HepG2 (cell line): ENCODE results near the gene ANKRD40. TPM values are rescaled to one million over a fixed set of nuclear protein-coding genes. Genes with fewer than 3 reads are reported as not detected.
A peak's percentile ranks its signal among the peaks of the same experiment; 100 is the strongest.

Experiments used
- AGO1 ChIP-seq: fragments of 200-400 bp; formaldehyde crosslinking; IDR thresholded peaks from 2 replicates; pipeline ENCODE4 v1.6.1; 2017; ENCODE audit warnings: mild to moderate bottlenecking, low read depth, low read length, moderate library complexity; ENCODE audit not compliant: poor library complexity, severe bottlenecking
- ARHGAP35 ChIP-seq: sonication (generic); formaldehyde crosslinking; IDR thresholded peaks from 2 replicates; pipeline ENCODE4 v1.9.0; 2022; ENCODE audit warnings: mild to moderate bottlenecking, inconsistent platforms, moderate library complexity, missing genetic modification reagents, borderline replicate concordance
- ETV6 ChIP-seq: sonication (generic); formaldehyde crosslinking; conservative IDR thresholded peaks from 2 replicates; pipeline ENCODE4 v1.4.0; 2020; ENCODE audit warnings: missing genetic modification reagents
- FOXA1 ChIP-seq, 2 experiments: fragments of 450-650 bp in 1 of 2; sonication (generic) in 1 of 2; formaldehyde crosslinking in 1 of 2; IDR thresholded peaks; 2 replicates each; pipeline versions ENCODE4 v1.4.0 to v1.6.1; 2016 to 2020; ENCODE audit warnings: missing genetic modification reagents in 1 of 2
- FOXJ3 ChIP-seq: sonication (generic); formaldehyde crosslinking; IDR thresholded peaks from 2 replicates; pipeline ENCODE4 v1.4.0; 2020; ENCODE audit warnings: missing genetic modification reagents, mild to moderate bottlenecking, borderline replicate concordance
- MED1 ChIP-seq: sonication (generic); formaldehyde crosslinking; IDR thresholded peaks from 2 replicates; pipeline ENCODE4 v1.4.0; 2020; ENCODE audit warnings: missing genetic modification reagents
- MXI1 ChIP-seq: IDR thresholded peaks from 3 replicates; pipeline ENCODE4 v1.6.1; 2012; ENCODE audit warnings: low read depth, low read length, inconsistent platforms, borderline replicate concordance
- NCOA1 ChIP-seq: sonication (generic); formaldehyde crosslinking; IDR thresholded peaks from 2 replicates; pipeline ENCODE4 v1.9.0; 2021; ENCODE audit warnings: missing genetic modification reagents
- ZC3H4 ChIP-seq: sonication (generic); formaldehyde crosslinking; IDR thresholded peaks from 2 replicates; pipeline ENCODE4 v1.4.0; 2020; ENCODE audit warnings: missing genetic modification reagents, borderline replicate concordance
- ZNF205 ChIP-seq: IDR thresholded peaks from 2 replicates; pipeline ENCODE4 v1.6.1; 2018; ENCODE audit warnings: missing biosample characterization, missing genetic modification reagents
- ZNF296 ChIP-seq: sonication (generic); formaldehyde crosslinking; conservative IDR thresholded peaks from 2 replicates; pipeline ENCODE4 v1.5.0; 2020; ENCODE audit warnings: mild to moderate bottlenecking, missing genetic modification reagents
- ZNF350 ChIP-seq: sonication (generic); formaldehyde crosslinking; IDR thresholded peaks from 2 replicates; pipeline ENCODE4 v1.4.0; 2020; ENCODE audit warnings: mild to moderate bottlenecking, low read depth, missing genetic modification reagents, borderline replicate concordance
- ZNF781 ChIP-seq: sonication (generic); formaldehyde crosslinking; IDR thresholded peaks from 2 replicates; pipeline ENCODE4 v1.5.1; 2020; ENCODE audit warnings: borderline replicate concordance, mild to moderate bottlenecking, missing genetic modification reagents; ENCODE audit errors: not compliant biosample characterization
- ZNF879 ChIP-seq: sonication (generic); formaldehyde crosslinking; IDR thresholded peaks from 2 replicates; pipeline ENCODE4 v1.8.1; 2023; ENCODE audit warnings: missing genetic modification reagents
- polyA plus RNA-seq, 8 experiments: library from polyadenylated mRNA; depleted of rRNA in 3 of 8; stranded (reverse) in 7 of 8; unstranded in 1 of 8; fragments of >200 nt; fragmentation: Illumina TruSeq in 4 of 8; extraction: Trizol in 4 of 8; gene quantifications; 2 replicates each; pipeline versions ENCODE4 v1.2.1 to v1.2.3, GENCODE V29; 2011 to 2016; ENCODE audit warnings: low read depth in 4 of 8, missing spikeins in 1 of 8, mixed read lengths in 1 of 8; ENCODE audit not compliant: insufficient read depth in 1 of 8
- total RNA-seq, 5 experiments: library from RNA; depleted of rRNA; stranded (reverse); fragments of >200 nt; fragmentation: Illumina TruSeq; extraction: Trizol; gene quantifications; 2 replicates each; pipeline ENCODE4 v1.2.3, GENCODE V29; 2016; ENCODE audit warnings: low read depth in 1 of 5
- TF ChIP-seq, protein P1 (sequence below): sonication (generic); formaldehyde crosslinking; IDR thresholded peaks from 2 replicates; pipeline ENCODE4 v1.4.0; 2020; ENCODE audit warnings: missing genetic modification reagents
- TF ChIP-seq, protein P2 (sequence below): sonication (generic); formaldehyde crosslinking; IDR thresholded peaks from 2 replicates; pipeline ENCODE4 v1.4.0; 2020; ENCODE audit warnings: missing genetic modification reagents, mild to moderate bottlenecking, borderline replicate concordance
- TF ChIP-seq, protein P3 (sequence below): sonication (generic); formaldehyde crosslinking; IDR thresholded peaks from 2 replicates; pipeline ENCODE4 v1.4.0; 2020; ENCODE audit warnings: missing genetic modification reagents

ANKRD40 gene
- total and polyA plus RNA-seq, 2 of the 13 experiments (the other 11 are each of a cell fraction or from before 2014, with no cell fraction given), result 35.0 to 46.4 TPM

DNA sequence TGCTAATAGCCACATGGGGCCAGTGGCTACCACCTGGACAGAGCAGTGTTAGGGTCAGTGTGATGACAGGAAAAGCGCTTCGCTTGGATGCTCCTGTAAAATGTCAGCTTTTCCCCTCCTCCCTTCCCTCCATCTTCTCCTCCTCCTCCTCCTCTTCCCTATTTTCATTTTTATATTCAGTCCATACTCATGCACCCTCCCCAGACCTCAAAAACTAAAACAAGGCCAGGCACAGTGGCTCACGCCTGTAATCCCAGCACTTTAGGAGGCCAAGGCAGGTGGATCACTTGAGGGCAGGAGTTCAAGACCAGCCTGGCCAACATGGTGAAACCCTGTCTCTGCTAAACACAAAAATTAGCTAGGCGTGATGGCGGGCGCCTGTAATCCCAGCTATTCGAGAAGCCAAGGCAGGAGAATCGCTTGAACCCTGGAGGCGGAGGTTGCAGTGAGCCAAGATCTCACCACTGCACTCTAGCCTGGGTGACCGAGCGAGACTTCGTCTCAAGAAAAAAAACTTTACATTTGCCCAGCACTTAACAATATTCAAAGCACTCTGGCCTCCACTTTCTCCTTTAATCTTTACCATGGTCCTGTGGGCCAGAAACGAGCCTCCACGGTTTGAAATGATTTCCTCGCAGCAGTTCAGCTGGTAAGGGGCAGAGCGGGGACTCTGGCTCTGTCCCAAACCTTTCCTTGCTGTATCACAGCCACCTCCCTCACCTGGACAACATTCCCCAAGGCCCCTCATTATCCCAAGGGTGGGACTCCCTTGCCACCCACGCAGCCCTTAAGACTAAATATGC lies 21.8 kb downstream of the ANKRD40 start (continued):
- TF ChIP-seq, protein P1, sequence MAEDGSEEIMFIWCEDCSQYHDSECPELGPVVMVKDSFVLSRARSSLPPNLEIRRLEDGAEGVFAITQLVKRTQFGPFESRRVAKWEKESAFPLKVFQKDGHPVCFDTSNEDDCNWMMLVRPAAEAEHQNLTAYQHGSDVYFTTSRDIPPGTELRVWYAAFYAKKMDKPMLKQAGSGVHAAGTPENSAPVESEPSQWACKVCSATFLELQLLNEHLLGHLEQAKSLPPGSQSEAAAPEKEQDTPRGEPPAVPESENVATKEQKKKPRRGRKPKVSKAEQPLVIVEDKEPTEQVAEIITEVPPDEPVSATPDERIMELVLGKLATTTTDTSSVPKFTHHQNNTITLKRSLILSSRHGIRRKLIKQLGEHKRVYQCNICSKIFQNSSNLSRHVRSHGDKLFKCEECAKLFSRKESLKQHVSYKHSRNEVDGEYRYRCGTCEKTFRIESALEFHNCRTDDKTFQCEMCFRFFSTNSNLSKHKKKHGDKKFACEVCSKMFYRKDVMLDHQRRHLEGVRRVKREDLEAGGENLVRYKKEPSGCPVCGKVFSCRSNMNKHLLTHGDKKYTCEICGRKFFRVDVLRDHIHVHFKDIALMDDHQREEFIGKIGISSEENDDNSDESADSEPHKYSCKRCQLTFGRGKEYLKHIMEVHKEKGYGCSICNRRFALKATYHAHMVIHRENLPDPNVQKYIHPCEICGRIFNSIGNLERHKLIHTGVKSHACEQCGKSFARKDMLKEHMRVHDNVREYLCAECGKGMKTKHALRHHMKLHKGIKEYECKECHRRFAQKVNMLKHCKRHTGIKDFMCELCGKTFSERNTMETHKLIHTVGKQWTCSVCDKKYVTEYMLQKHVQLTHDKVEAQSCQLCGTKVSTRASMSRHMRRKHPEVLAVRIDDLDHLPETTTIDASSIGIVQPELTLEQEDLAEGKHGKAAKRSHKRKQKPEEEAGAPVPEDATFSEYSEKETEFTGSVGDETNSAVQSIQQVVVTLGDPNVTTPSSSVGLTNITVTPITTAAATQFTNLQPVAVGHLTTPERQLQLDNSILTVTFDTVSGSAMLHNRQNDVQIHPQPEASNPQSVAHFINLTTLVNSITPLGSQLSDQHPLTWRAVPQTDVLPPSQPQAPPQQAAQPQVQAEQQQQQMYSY (CRISPR knock-in tag), result no peak
- TF ChIP-seq NCOA1 (CRISPR knock-in tag), result no peak
- TF ChIP-seq FOXJ3 (CRISPR knock-in tag), result no peak
- TF ChIP-seq ZNF781 (CRISPR knock-in tag), result no peak
- TF ChIP-seq ZNF350 (CRISPR knock-in tag), result no peak
- TF ChIP-seq, protein P2, sequence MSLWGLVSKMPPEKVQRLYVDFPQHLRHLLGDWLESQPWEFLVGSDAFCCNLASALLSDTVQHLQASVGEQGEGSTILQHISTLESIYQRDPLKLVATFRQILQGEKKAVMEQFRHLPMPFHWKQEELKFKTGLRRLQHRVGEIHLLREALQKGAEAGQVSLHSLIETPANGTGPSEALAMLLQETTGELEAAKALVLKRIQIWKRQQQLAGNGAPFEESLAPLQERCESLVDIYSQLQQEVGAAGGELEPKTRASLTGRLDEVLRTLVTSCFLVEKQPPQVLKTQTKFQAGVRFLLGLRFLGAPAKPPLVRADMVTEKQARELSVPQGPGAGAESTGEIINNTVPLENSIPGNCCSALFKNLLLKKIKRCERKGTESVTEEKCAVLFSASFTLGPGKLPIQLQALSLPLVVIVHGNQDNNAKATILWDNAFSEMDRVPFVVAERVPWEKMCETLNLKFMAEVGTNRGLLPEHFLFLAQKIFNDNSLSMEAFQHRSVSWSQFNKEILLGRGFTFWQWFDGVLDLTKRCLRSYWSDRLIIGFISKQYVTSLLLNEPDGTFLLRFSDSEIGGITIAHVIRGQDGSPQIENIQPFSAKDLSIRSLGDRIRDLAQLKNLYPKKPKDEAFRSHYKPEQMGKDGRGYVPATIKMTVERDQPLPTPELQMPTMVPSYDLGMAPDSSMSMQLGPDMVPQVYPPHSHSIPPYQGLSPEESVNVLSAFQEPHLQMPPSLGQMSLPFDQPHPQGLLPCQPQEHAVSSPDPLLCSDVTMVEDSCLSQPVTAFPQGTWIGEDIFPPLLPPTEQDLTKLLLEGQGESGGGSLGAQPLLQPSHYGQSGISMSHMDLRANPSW (CRISPR knock-in tag), result 0 out of 2 replicates have a peak, but pooled peaks have one; percentile 16
- no peak for TF ChIP-seq ZNF205 (CRISPR knock-in tag)
- no peak for TF ChIP-seq MXI1
- TF ChIP-seq ZC3H4, result peak; percentile 16
- no peak for TF ChIP-seq ETV6 (CRISPR knock-in tag)
- TF ChIP-seq MED1 (CRISPR knock-in tag), result no peak
- TF ChIP-seq ZNF879, result no peak
- TF ChIP-seq ARHGAP35 (CRISPR knock-in tag), result no peak
- no peak for TF ChIP-seq FOXA1 (IDR thresholded peaks at IDR 0.05)
- no peak for TF ChIP-seq FOXA1 (CRISPR knock-in tag; IDR thresholded peaks at IDR 0.05)
- TF ChIP-seq, protein P3, sequence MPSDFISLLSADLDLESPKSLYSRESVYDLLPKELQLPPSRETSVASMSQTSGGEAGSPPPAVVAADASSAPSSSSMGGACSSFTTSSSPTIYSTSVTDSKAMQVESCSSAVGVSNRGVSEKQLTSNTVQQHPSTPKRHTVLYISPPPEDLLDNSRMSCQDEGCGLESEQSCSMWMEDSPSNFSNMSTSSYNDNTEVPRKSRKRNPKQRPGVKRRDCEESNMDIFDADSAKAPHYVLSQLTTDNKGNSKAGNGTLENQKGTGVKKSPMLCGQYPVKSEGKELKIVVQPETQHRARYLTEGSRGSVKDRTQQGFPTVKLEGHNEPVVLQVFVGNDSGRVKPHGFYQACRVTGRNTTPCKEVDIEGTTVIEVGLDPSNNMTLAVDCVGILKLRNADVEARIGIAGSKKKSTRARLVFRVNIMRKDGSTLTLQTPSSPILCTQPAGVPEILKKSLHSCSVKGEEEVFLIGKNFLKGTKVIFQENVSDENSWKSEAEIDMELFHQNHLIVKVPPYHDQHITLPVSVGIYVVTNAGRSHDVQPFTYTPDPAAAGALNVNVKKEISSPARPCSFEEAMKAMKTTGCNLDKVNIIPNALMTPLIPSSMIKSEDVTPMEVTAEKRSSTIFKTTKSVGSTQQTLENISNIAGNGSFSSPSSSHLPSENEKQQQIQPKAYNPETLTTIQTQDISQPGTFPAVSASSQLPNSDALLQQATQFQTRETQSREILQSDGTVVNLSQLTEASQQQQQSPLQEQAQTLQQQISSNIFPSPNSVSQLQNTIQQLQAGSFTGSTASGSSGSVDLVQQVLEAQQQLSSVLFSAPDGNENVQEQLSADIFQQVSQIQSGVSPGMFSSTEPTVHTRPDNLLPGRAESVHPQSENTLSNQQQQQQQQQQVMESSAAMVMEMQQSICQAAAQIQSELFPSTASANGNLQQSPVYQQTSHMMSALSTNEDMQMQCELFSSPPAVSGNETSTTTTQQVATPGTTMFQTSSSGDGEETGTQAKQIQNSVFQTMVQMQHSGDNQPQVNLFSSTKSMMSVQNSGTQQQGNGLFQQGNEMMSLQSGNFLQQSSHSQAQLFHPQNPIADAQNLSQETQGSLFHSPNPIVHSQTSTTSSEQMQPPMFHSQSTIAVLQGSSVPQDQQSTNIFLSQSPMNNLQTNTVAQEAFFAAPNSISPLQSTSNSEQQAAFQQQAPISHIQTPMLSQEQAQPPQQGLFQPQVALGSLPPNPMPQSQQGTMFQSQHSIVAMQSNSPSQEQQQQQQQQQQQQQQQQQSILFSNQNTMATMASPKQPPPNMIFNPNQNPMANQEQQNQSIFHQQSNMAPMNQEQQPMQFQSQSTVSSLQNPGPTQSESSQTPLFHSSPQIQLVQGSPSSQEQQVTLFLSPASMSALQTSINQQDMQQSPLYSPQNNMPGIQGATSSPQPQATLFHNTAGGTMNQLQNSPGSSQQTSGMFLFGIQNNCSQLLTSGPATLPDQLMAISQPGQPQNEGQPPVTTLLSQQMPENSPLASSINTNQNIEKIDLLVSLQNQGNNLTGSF, result no peak
- TF ChIP-seq ZNF296 (CRISPR knock-in tag), result 0 out of 2 replicates have a peak, but pooled peaks have one; percentile 40
- no peak for TF ChIP-seq AGO1
